Dendritic cell treated with granulocyte-macrophage colony-stimulating factor and Interleukin-4, amounts not matched to agents 40 ng/mL and 50 ng/mL, for 4 days (primary cell): ENCODE data around the gene NNMT.

Experiments
- H3K27ac Mint-ChIP-seq: one replicate; pipeline ENCODE4 v1.8.0; 2022; ENCODE audit warnings: mild to moderate bottlenecking, mixed read lengths
- H3K27me3 Mint-ChIP-seq: one replicate; pipeline ENCODE4 v1.8.0; 2022; ENCODE audit warnings: mild to moderate bottlenecking, mixed read lengths
- H3K36me3 Mint-ChIP-seq: one replicate; pipeline ENCODE4 v1.8.0; 2022; ENCODE audit warnings: low read depth, mixed read lengths
- H3K4me1 Mint-ChIP-seq: one replicate; pipeline ENCODE4 v1.8.0; 2022; ENCODE audit warnings: low read depth, mixed read lengths
- H3K4me3 Mint-ChIP-seq: one replicate; pipeline ENCODE4 v1.8.0; 2022; ENCODE audit warnings: mild to moderate bottlenecking, moderate library complexity, mixed read lengths
- H3K9me3 Mint-ChIP-seq: one replicate; pipeline ENCODE4 v1.8.0; 2022; ENCODE audit warnings: mixed read lengths
- intact Hi-C: fragments of 100-400 bp; cut with micrococcal nuclease; formaldehyde crosslinking; loops from one replicate; pipeline ENCODE4 v1.15.0; 2022

Gene NNMT

DNA sequence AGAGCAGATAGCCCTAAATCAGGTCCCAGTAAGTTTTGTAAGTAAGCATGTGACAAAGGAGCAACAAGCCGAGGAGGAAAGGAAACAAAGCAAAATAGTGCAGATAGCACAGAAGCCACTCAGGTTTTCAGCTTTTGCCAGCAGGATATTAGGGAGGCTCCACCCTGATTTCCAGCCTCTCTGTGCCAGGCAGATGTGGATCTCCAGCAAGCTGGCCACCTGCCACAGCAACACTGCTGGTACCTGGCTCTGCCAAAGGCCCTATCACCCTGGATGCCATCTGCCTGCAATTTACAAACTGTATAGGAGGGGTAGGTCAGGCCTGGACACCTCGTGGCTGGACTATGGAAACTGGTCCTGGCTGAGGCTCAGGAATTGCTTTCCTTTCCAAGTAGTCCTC lies 12.2 kb upstream of the NNMT start:
- Mint-ChIP-seq H3K27me3 (peaks cover 9% of the 10 kb centered on the region), H3K27ac (no peak overlapping the region), H3K36me3 (no peaks in the 10 kb centered on the region), H3K9me3 (no peaks in the 10 kb centered on the region), H3K4me3 (no peak overlapping the region), H3K4me1 (no peaks in the 10 kb centered on the region)
- intact Hi-C loops, result no loop called here

DNA sequence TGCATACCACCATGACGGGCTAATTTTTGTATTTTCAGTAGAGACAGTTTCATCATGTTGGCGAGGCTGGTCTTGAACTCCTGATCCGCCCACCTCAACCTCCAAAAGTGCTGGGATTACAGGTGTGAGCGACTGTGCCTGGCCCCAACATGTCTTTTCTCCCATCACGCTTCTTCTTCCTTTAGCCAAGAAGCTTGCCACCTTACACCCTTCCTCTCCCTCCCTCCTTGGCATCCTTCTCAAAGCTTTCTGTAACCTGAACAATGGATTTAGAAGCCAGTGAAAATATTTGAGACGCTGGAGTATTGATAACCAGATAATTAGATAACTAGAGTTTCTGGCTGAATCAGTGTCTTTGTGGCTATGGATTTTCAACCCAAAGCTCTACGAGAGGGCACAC lies 11.3 kb upstream of the NNMT start:
- no peaks in the 10 kb centered on the region for H3K9me3 Mint-ChIP-seq

DNA sequence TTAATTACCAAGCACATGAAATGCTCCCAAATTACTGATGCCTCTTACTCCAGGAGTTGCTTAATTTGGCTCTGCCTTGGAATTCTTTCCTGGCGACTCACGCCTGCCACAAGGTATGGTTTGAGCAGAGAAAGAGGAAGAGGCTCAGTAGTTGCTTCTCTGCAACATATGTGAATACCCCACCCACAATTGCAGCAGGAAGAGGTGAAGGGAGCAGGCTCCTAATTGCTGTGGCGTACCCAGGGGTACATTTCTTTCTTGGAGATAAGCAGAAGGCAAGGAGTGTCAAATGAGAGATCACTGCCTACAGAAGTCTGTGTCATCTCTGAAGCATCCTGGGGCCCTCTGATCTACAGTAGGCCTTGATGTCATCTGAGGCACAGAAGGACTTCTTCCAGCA lies 10.6 kb upstream of the NNMT start:
- Mint-ChIP-seq H3K27me3 (peaks cover 3% of the 10 kb centered on the region), H3K4me1 (no peaks in the 10 kb centered on the region), H3K27ac (no peak overlapping the region), H3K4me3 (no peak overlapping the region), H3K36me3 (no peaks in the 10 kb centered on the region), H3K9me3 (no peaks in the 10 kb centered on the region)
- intact Hi-C loops, result no loop called here

More for the DNA sequence above, 11.3 kb upstream of the NNMT start:
- no peaks in the 10 kb centered on the region for H3K36me3 Mint-ChIP-seq
- peaks cover 3% of the 10 kb centered on the region for H3K27me3 Mint-ChIP-seq
- intact Hi-C loops, result no loop called here
- no peaks in the 10 kb centered on the region for H3K4me1 Mint-ChIP-seq
- H3K4me3 Mint-ChIP-seq, result no peak overlapping the region
- no peak overlapping the region for H3K27ac Mint-ChIP-seq

DNA sequence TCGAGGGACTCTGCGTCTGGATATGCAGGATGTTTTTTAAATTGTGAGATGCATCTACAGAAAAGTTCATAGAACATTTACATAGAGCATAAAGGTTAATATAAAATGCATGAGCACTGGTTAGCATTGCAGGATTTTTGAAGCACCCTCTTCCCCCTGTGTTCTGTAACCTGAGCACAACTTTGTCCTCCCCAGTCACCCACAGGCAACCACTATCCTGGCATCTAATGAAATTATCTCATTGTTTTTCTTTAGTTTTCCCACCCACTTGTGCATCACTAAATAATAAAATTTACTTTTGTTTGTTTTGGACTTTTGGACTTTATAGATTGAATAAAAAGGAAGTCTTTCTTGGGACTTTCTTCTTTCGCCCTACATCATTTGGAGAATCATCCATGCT lies 10.0 kb upstream of the NNMT start:
- H3K27me3 Mint-ChIP-seq, result peaks cover 3% of the 10 kb centered on the region
- no peaks in the 10 kb centered on the region for H3K4me1 Mint-ChIP-seq
- H3K4me3 Mint-ChIP-seq, result no peak overlapping the region
- no peaks in the 10 kb centered on the region for H3K9me3 Mint-ChIP-seq
- no peaks in the 10 kb centered on the region for H3K36me3 Mint-ChIP-seq
- no peak overlapping the region for H3K27ac Mint-ChIP-seq
- intact Hi-C loops, result no loop called here

DNA sequence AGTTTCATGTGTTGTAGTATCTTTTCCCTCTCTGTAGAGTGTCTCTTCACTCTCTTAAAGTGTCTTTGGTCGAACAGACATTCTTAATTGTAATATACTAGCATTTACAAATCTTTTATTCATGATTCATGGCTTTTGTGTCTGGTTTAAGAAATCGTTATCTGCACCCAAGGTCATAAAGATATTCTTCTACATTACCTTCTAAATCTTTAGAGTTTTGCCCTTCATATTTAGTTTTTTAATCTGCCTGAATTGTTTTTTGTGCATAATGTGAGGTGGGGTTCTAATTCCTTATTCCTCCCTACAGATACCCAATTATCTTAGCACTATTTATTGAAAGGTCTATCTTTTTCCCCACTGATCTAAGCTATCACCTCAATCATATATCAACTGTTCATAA lies 9.0 kb upstream of the NNMT start:
- Mint-ChIP-seq H3K4me1 (no peaks in the 10 kb centered on the region), H3K27ac (no peak overlapping the region), H3K27me3 (peaks cover 3% of the 10 kb centered on the region), H3K36me3 (no peaks in the 10 kb centered on the region), H3K4me3 (no peak overlapping the region), H3K9me3 (no peaks in the 10 kb centered on the region)
- intact Hi-C loops, result no loop called here

DNA sequence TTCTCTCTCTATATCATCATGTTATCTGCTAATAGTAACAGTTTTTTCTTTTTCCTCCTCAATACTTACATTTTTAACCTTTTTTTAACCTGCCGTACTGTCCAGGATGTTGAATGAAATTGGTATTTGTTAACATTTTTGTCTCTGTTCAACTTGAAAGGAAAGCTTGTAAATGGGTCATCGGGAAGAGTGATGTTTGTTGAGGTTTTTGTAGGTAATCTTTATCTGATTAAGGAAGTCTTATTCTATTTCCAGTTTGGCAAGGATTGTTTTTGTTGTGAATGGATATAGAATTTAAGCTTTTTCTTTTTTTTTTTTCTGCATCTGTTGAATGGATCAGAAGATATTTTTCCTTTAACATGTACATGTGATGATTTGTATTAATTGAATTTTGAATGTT lies 8.1 kb upstream of the NNMT start:
- no peaks in the 10 kb centered on the region for H3K4me1 Mint-ChIP-seq
- H3K27me3 Mint-ChIP-seq, result peaks cover 3% of the 10 kb centered on the region
- H3K9me3 Mint-ChIP-seq, result no peaks in the 10 kb centered on the region
- H3K4me3 Mint-ChIP-seq, result no peak overlapping the region
- no peak overlapping the region for H3K27ac Mint-ChIP-seq
- H3K36me3 Mint-ChIP-seq, result no peaks in the 10 kb centered on the region
- intact Hi-C loops, result no loop called here

DNA sequence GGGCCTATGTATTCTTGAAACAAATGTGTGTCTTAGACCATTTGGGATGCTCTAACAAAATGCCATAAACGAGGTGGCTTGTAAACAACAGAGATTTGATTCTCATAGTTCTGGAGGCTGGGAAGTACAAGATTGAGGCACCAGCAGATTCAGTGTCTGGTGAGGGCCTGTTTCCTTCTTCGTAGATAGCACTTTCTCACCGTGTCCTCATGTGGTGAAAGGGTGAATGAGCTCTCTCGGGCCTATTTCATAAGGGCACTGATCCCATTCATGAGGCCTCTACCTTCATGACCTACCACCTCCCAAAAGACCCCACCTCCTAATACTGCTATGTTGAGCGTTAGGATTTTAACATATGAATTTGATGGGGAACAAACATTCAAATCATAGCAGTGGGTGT lies 6.4 kb upstream of the NNMT start:
- intact Hi-C loops, result no loop called here
- no peaks in the 10 kb centered on the region for H3K36me3 Mint-ChIP-seq
- no peaks in the 10 kb centered on the region for H3K4me1 Mint-ChIP-seq
- H3K4me3 Mint-ChIP-seq, result no peak overlapping the region
- no peaks in the 10 kb centered on the region for H3K9me3 Mint-ChIP-seq
- H3K27ac Mint-ChIP-seq, result no peak overlapping the region
- peaks cover 3% of the 10 kb centered on the region for H3K27me3 Mint-ChIP-seq

DNA sequence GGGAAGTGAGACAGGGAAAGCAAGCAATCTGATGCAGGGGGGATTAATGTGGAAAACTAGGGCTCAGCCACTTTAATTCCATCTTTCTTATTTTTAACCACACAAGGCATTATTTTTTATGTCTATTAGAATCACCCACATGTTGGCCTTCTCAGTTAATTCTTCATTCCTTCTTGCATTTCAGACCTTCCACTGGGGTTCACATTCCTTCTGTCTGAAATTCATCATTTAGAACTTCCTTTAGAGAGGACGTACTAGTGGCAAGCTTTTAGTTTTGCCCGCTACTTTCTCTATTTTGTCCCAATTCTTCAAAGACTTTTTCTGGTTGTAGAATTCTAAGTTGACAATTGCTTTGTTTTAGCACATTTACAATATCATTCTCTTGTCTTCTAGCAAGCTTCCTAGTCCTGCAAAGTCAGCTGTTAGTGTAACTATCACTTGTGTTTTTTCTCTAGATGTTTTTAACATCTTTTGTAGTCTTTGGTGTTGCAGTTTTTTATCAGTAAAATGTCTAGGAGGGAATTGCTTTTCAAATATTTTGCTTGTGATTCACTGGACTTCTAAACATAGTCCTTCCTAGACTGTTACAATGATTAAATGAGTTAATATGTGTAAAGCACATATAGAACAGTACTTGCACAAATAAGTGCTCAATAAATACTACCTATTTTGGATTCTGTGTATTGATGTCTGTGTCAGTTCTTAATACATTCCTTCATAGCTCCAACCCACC lies 5.5 kb upstream of the NNMT start:
- Mint-ChIP-seq H3K27me3 (peaks cover 3% of the 10 kb centered on the region), H3K4me1 (no peaks in the 10 kb centered on the region), H3K4me3 (no peak overlapping the region), H3K27ac (no peak overlapping the region), H3K9me3 (no peaks in the 10 kb centered on the region), H3K36me3 (no peaks in the 10 kb centered on the region)
- intact Hi-C loops, result no loop called here

DNA sequence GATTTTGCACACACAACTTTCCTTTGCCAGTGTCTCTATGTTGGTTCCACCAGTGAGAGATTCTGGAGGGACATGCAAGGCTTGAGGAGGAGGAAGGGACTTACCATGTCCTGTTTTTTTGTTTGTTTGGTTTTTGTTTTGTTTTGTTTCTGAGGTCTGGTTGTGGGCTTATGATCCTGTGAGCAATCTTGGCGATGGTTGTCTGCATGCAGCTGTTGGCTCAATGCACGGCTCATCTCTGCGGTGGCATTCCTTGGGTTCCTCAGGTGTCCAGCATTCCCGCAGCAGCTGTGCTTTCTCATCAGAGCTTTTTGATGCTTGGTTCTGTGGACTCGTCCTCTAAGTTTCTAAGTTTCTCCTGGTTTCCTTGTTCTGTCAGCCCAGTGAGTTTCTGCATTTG lies 4.8 kb upstream of the NNMT start:
- Mint-ChIP-seq H3K27me3 (peaks cover 3% of the 10 kb centered on the region), H3K27ac (no peak overlapping the region), H3K4me1 (no peaks in the 10 kb centered on the region), H3K9me3 (no peaks in the 10 kb centered on the region), H3K4me3 (no peak overlapping the region), H3K36me3 (no peaks in the 10 kb centered on the region)
- intact Hi-C loops, result no loop called here

DNA sequence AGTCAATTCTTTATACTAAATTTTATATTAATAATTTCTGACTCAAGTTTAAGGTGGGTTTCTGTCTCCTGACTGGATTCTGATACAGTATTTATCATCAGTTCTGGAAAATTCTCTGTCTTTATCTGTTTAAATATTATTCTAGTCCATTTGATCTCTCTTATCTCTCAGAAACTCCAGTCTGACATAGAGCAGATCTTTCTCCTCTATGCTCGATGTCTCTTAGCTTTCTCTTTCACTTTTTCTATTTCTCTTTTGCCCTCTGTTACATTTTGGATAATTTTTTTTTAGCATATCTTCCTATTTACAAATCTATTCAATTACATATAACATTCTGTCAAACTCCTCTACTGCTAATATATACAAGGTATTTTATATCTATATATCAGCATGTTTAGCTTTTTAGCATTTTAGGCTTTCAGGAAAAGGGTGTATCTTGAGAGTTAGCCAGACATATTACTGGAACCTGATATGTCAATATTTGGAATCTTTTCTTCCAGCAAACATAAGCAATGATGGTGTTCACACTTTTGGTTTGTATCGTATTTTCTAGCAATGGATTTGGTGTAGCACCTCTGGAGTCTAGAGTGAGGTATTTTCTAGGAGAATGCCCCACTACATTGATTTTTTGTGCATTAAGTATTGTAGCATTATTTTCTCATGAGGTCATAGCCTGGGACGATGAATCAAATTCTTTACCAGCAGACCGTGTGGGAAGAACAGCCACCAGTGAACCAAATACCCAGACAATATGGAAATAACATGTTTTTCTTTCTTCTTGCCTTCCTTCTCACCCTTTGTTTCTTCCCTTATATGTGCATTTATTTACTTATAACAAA lies 4.1 kb upstream of the NNMT start:
- Mint-ChIP-seq H3K27ac (no peak overlapping the region), H3K9me3 (no peaks in the 10 kb centered on the region), H3K4me3 (no peak overlapping the region), H3K36me3 (no peaks in the 10 kb centered on the region), H3K27me3 (peaks cover 3% of the 10 kb centered on the region), H3K4me1 (no peaks in the 10 kb centered on the region)
- intact Hi-C loops, result no loop called here

DNA sequence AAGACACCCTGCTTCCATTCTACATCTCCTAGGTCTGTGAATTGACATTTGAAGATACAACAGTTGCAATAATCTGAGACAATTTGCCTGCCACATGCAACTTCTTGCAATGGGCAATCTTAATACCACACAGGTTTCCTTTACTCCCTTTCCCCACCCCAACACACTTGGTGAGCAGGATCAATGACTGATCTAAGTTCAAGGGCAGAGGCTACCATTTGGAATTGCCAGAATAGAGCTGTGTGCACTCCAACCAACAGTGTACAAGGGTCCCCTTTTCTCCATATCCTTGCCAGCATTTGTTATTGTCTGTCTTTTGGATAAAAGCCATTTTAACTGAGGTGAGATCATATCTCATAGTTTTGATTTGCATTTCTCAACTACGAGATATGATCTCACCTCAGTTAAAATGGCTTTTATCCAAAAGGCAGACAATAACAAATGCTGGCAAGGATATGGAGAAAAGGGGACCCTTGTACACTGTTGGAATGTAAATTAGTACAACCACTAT lies 2.9 kb upstream of the NNMT start:
- Mint-ChIP-seq H3K4me1 (no peaks in the 10 kb centered on the region), H3K9me3 (no peaks in the 10 kb centered on the region), H3K36me3 (no peaks in the 10 kb centered on the region), H3K4me3 (no peak overlapping the region), H3K27ac (no peak overlapping the region), H3K27me3 (no peaks in the 10 kb centered on the region)
- intact Hi-C loops, result no loop called here

DNA sequence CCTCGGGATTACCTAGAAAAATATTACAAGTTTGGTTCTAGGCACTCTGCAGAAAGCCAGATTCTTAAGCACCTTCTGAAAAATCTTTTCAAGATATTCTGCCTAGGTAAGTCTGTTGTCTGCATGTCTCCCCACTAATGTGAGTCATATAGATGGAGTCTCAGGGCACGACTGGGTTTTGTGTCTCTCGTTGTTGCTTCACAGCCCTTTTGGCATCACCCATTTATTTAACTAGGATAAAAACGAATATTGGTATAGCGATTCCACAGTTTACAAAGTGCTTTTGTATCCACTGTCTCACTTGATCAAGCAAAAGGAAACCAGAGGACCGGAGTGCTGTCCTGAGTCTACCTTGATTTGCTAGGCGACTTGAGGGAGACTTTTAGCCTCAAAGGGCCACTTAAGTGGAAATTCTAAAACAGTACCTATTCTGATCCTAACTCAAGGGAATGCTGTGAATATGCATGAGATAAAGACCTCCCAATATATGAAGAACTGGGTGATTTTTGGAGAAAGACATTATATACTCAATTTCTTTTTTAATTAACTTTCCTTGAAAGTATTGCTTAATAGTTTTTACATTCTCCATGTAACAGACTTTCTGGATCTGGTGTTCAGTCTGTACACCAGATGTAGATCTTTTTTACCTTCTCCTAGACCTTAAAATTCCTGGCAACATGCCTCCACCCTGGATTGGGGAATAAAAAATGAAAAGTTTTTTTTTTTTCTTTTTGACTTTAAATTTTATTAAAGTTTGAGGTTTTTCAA lies 590 bp downstream of the NNMT start:
- Mint-ChIP-seq H3K27me3 (peaks cover 3% of the 10 kb centered on the region), H3K4me3 (no peak overlapping the region), H3K27ac (no peak overlapping the region), H3K4me1 (no peaks in the 10 kb centered on the region), H3K9me3 (no peaks in the 10 kb centered on the region), H3K36me3 (no peaks in the 10 kb centered on the region)
- intact Hi-C loops, result no loop called here

DNA sequence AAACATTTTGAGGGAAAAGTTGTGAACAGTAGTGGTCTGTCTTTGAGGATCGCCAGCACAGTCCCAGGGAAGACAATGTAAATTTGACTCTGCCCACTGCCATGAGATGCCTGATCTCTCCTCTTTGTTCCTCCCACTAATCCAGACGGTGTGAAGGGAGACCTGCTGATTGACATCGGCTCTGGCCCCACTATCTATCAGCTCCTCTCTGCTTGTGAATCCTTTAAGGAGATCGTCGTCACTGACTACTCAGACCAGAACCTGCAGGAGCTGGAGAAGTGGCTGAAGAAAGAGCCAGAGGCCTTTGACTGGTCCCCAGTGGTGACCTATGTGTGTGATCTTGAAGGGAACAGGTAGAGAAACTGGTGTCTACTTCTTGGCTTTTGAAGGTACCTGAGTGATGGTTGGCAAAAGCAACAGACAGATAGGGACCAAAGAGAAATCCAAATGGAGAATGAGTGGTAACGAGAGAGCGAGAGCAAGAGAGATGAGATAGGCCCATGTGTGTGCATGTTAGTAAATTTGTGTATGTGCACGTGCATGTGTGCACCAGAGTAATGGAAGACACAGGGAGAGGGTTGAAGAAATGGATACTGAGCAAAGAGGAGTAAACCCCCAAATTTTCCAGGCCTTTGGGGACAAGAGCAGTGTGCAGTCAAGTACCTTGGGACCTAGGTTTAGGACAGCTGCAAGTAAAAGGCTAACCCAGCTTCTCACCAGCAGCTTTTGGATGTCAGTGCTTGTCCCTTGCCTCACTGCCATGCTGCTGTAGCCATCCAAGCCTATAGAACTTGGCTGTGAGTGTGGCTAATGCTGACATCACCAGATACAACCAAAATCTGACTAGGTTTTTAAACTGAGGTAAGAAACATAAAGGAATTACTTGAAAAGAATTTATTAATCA lies 1.9 kb downstream of the NNMT start:
- H3K4me3 Mint-ChIP-seq, result no peak overlapping the region
- no peaks in the 10 kb centered on the region for H3K9me3 Mint-ChIP-seq
- peaks cover 3% of the 10 kb centered on the region for H3K27me3 Mint-ChIP-seq
- H3K36me3 Mint-ChIP-seq, result no peaks in the 10 kb centered on the region
- H3K4me1 Mint-ChIP-seq, result no peaks in the 10 kb centered on the region
- intact Hi-C loops, result no loop called here
- H3K27ac Mint-ChIP-seq, result no peak overlapping the region
